GM21381 (cell line): ENCODE measurements around the gene INPP5K.
A peak's percentile ranks its signal among the peaks of the same experiment; 100 is the strongest.

ENCODE experiments used
- ATAC-seq: cut with Tn5 transposase; IDR thresholded peaks from one replicate; pipeline ENCODE4 v1.9.1; 2021; ENCODE audit warnings: mild to moderate bottlenecking, moderate library complexity; ENCODE audit not compliant: unreplicated experiment

INPP5K gene

GRCh38 chr17:1486802-1487695 is 29.4 kb downstream of the INPP5K start:
- no peak for ATAC-seq

GRCh38 chr17:1485423-1486376 is 30.7 kb downstream of the INPP5K start:
- peak; percentile 19 for ATAC-seq

- ATAC-seq: peak; percentile 29
Measured at GRCh38 chr17:1484676-1485422, 31.6 kb downstream of the INPP5K start.

GRCh38 chr17:1484060-1484535 is 32.3 kb downstream of the INPP5K start:
- ATAC-seq: no peak

- ATAC-seq: no peak
Measured at GRCh38 chr17:1482680-1483079, 33.7 kb downstream of the INPP5K start.

GRCh38 chr17:1481736-1482135 is 34.7 kb downstream of the INPP5K start:
- no peak for ATAC-seq

- ATAC-seq: no peak
Measured at GRCh38 chr17:1480747-1481465, 35.5 kb downstream of the INPP5K start.

- ATAC-seq: no peak
Measured at GRCh38 chr17:1478418-1478817, 38.0 kb downstream of the INPP5K start.

GRCh38 chr17:1475321-1475854 is 41.0 kb downstream of the INPP5K start:
- no peak for ATAC-seq

- peak; percentile 61 for ATAC-seq
Measured at GRCh38 chr17:1474402-1475189, 41.8 kb downstream of the INPP5K start.

- no peak for ATAC-seq
Measured at GRCh38 chr17:1473841-1474240, 42.6 kb downstream of the INPP5K start.

GRCh38 chr17:1473170-1473569 is 43.2 kb downstream of the INPP5K start:
- no peak for ATAC-seq

- no peak for ATAC-seq
Measured at GRCh38 chr17:1471911-1472821, 44.2 kb downstream of the INPP5K start.

- no peak for ATAC-seq
Measured at GRCh38 chr17:1471490-1471889, 44.9 kb downstream of the INPP5K start.

GRCh38 chr17:1470755-1471462 is 45.5 kb downstream of the INPP5K start:
- ATAC-seq: no peak

GRCh38 chr17:1470071-1470754 is 46.2 kb downstream of the INPP5K start:
- ATAC-seq: no peak
